Measurements from ENCODE around the gene GATAD2B.

GATAD2B gene

GRCh38 chr1:153783233-153784190 lies 139.3 kb downstream of the GATAD2B start:
- TF ChIP-seq CTCF (IDR thresholded peaks at IDR 0.05), result no peak

- no peak for TF ChIP-seq CTCF (IDR thresholded peaks at IDR 0.05)
These were observed 142.2 kb downstream of the GATAD2B start for GRCh38 chr1:153780551-153780950.

- TF ChIP-seq CTCF (IDR thresholded peaks at IDR 0.05), result no peak
These were observed 142.8 kb downstream of the GATAD2B start for GRCh38 chr1:153779781-153780541.

- no peak for TF ChIP-seq CTCF (IDR thresholded peaks at IDR 0.05)
These were observed 143.8 kb downstream of the GATAD2B start for GRCh38 chr1:153778824-153779519.

- no peak for TF ChIP-seq CTCF (IDR thresholded peaks at IDR 0.05)
These were observed 144.5 kb downstream of the GATAD2B start for GRCh38 chr1:153778051-153778823.

GRCh38 chr1:153777648-153778047 lies 145.1 kb downstream of the GATAD2B start:
- no peak for TF ChIP-seq CTCF (IDR thresholded peaks at IDR 0.05)
